BLaER1 treated with 17β-estradiol and CSF1 and Interleukin-3, amounts not matched to agents 10 nM and 100 nM (cell line): ENCODE data around the gene AKR1B1.
"Not testable (repeated sequence)": the region's sequence is repeated elsewhere in the genome, so short reads cannot be mapped to it uniquely, and the experiment has no call there.

Source experiments
- H3K27ac ChIP-seq, 11 experiments: shearing (Covaris generic); formaldehyde crosslinking; 2 replicates each; pipeline ENCODE4 v1.8.1; 2022
- H3K27me3 ChIP-seq, 11 experiments: shearing (Covaris generic); formaldehyde crosslinking; 2 replicates each; pipeline ENCODE4 v1.8.1; 2022
- H3K36me3 ChIP-seq, 11 experiments: shearing (Covaris generic); formaldehyde crosslinking; 2 replicates each; pipeline ENCODE4 v1.8.1; 2022
- H3K4me1 ChIP-seq, 10 experiments: shearing (Covaris generic); formaldehyde crosslinking; 2 replicates each; pipeline ENCODE4 v1.8.1; 2022
- H3K4me2 ChIP-seq, 11 experiments: shearing (Covaris generic); formaldehyde crosslinking; 2 replicates each; pipeline ENCODE4 v1.8.1; 2022
- H3K4me3 ChIP-seq, 10 experiments: shearing (Covaris generic); formaldehyde crosslinking; 2 replicates each; pipeline ENCODE4 v1.8.1; 2022
- H3K9ac ChIP-seq, 11 experiments: shearing (Covaris generic); formaldehyde crosslinking; 2 replicates each; pipeline ENCODE4 v1.8.1; 2022
- H3K9me3 ChIP-seq, 11 experiments: shearing (Covaris generic); formaldehyde crosslinking; replicated peaks in 1 of 11; 2 replicates each; pipeline ENCODE4 v1.8.1; 2022
- H4K20me1 ChIP-seq, 11 experiments: shearing (Covaris generic); formaldehyde crosslinking; 2 replicates each; pipeline ENCODE4 v1.8.1; 2022
- Cebpa-rat ChIP-seq, 11 experiments: shearing (Covaris generic); IDR thresholded peaks; 2 replicates each; pipeline ENCODE4 v1.8.1; 2022

Gene AKR1B1

GRCh38 chr7:134458806-134459698 is at the start of gene AKR1B1:
Gene AKR1B1, minus strand, starts transcription at chr7:134459100. Its CDS starts 38 bp downstream, at chr7:134459062.
- H4K20me1 ChIP-seq, result peaks cover 0 to 35% (median 10%) of the 10 kb centered on the region in 11 experiments; a peak in 11 of 22 replicates
- peaks cover 50 to 56% (median 54%) of the 10 kb centered on the region in 10 experiments for H3K4me1 ChIP-seq
- peak within 1 kb of the TSS; percentile 83 to 96 (median 90) for H3K9ac ChIP-seq
- H3K4me3 ChIP-seq, result peak within 1 kb of the TSS; percentile 74 to 99 (median 94)
- no peak for TF ChIP-seq Cebpa-rat (IDR thresholded peaks at IDR 0.05)
- peaks cover 17 to 26% (median 22%) of the 10 kb centered on the region in 11 experiments for H3K9me3 ChIP-seq
- peak within 1 kb of the TSS; percentile 58 to 95 (median 90) for H3K27ac ChIP-seq
- H3K36me3 ChIP-seq, result peaks cover 10 to 26% (median 20%) of the 10 kb centered on the region in 11 experiments; a peak in 16 of 22 replicates
- peak within 1 kb of the TSS; percentile 86 to 96 (median 92) for H3K4me2 ChIP-seq
- H3K27me3 ChIP-seq, result no peaks in the 10 kb centered on the region

DNA sequence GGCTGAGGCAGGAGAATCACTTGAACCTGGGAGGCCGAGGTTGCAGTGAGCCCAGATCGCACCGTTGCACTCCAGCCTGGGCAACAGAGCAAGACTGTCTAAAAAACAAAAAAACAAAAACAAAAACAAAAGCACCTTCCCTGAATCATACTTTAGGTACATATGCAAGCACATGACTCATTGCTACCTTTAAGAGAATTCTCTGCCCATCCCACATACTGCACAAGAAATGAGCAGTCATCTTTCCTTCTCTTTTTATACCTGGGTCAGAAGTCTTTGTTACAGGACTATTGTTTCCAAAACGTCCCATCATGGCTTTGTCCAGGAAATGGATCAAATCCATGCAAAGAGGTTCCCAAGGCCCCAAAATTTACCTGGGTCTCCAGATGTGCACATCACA is 47.0 kb upstream of the AKR1B1 start:
- Histone ChIP-seq H3K36me3 (no peaks in the 10 kb centered on the region), H3K4me1 (peaks cover 0 to 21% (median 0%) of the 10 kb centered on the region in 10 experiments; a peak in 8 of 20 replicates), H3K9me3 (no peaks in the 10 kb centered on the region), H4K20me1 (no peaks in the 10 kb centered on the region), H3K4me3 (no peak overlapping the region), H3K9ac (no peak overlapping the region), H3K4me2 (no peak overlapping the region), H3K27me3 (no peaks in the 10 kb centered on the region), H3K27ac (no peak overlapping the region)
- TF ChIP-seq Cebpa-rat (IDR thresholded peaks at IDR 0.05), result no peak

GRCh38 chr7:134504660-134505164 is 45.8 kb upstream of the AKR1B1 start:
- H4K20me1 ChIP-seq, result no peaks in the 10 kb centered on the region
- no peaks in the 10 kb centered on the region for H3K9me3 ChIP-seq
- no peak overlapping the region for H3K27ac ChIP-seq
- no peaks in the 10 kb centered on the region for H3K27me3 ChIP-seq
- H3K4me1 ChIP-seq, result peaks cover 0 to 21% (median 0%) of the 10 kb centered on the region in 10 experiments; a peak in 8 of 20 replicates
- no peak for TF ChIP-seq Cebpa-rat (IDR thresholded peaks at IDR 0.05)
- no peak overlapping the region for H3K4me3 ChIP-seq
- H3K9ac ChIP-seq, result no peak overlapping the region
- H3K4me2 ChIP-seq, result peak overlapping the region in 2 of 11 experiments; percentile 2 to 33; a peak in 1 of 22 replicates
- H3K36me3 ChIP-seq, result no peaks in the 10 kb centered on the region

DNA sequence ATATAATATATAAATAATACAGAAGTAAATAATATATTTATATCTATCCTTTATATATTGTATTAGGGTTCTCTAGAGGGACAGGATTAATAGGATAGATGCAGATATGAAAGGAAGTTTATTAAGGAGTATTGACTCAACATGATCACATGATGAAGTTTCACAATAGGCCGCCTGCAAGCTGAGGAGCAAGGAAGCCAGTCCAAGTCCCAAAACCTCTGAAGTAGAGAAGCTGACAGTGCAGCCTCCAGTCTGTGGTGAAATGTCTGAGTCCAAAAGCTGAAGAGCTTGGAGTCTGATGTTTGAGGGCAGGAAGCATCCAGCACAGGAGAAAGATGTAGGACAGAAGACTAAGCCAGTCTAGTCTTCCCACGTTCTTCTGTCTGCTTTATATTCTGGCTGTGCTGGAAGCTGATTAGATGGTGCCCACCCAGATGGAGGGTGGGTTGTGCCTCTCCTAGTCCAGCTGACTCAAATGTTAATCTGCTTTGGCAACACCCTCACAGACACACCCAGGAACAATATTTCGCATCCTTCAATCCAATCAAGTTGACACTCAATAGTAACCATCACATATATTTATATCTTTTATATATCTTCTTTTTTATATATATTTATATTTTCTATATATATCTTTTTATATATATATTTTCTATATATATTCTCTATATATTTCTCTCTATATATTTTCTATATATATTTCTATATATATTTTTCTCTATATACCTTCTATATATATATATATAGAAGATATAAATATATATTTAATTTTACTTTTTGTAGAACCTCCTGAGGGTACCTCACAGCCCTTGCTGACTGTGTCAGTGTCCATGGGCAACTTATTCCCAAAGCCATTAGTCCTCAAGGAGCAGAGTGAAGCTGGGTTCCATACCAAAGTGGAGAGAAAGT is 43.8 kb upstream of the AKR1B1 start:
- peak in 5 of 11 experiments; percentile 7 to 51 (median 37); a peak in 2 of 22 replicates for TF ChIP-seq Cebpa-rat (IDR thresholded peaks at IDR 0.05)
- Histone ChIP-seq H3K9ac (no peak overlapping the region; a peak in 1 of 22 replicates), H3K27me3 (no peaks in the 10 kb centered on the region), H3K4me2 (peak overlapping the region in 3 of 11 experiments; percentile 52 to 63 (median 58); a peak in 6 of 22 replicates), H3K4me1 (peaks cover 0 to 21% (median 0%) of the 10 kb centered on the region in 10 experiments; a peak in 8 of 20 replicates), H3K9me3 (peaks cover 0 to 5% (median 0%) of the 10 kb centered on the region in 11 experiments; a peak in 3 of 22 replicates), H3K4me3 (no peak overlapping the region), H4K20me1 (no peaks in the 10 kb centered on the region), H3K27ac (peak overlapping the region in 1 of 11 experiments; percentile 38; a peak in 1 of 22 replicates), H3K36me3 (no peaks in the 10 kb centered on the region)

DNA sequence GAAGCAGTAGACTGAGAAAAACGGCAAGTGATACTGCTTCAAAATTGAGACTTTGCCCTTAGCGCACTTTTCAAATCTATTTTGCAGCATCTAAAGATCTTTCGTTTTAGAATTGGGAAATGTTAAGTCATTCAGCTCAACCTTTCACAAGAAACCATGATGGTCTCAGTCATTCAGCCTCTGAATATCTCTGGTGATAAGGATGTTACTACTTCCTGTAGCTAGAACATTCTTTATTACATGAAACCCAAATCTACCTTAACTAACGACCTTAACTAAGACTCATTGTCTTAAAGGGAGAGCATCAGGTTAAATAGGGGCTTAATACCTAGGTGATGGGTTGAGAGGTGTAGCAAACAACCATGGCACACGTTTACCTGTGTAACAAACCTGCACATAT is 42.1 kb upstream of the AKR1B1 start:
- Histone ChIP-seq H3K4me1 (peaks cover 0 to 21% (median 0%) of the 10 kb centered on the region in 10 experiments; a peak in 8 of 20 replicates), H3K9ac (no peak overlapping the region), H3K27ac (no peak overlapping the region), H3K4me3 (no peak overlapping the region), H3K27me3 (no peaks in the 10 kb centered on the region), H3K9me3 (peaks cover 0 to 5% (median 0%) of the 10 kb centered on the region in 11 experiments; a peak in 3 of 22 replicates), H3K4me2 (no peak overlapping the region), H3K36me3 (no peaks in the 10 kb centered on the region), H4K20me1 (no peaks in the 10 kb centered on the region)
- no peak for TF ChIP-seq Cebpa-rat (IDR thresholded peaks at IDR 0.05)

DNA sequence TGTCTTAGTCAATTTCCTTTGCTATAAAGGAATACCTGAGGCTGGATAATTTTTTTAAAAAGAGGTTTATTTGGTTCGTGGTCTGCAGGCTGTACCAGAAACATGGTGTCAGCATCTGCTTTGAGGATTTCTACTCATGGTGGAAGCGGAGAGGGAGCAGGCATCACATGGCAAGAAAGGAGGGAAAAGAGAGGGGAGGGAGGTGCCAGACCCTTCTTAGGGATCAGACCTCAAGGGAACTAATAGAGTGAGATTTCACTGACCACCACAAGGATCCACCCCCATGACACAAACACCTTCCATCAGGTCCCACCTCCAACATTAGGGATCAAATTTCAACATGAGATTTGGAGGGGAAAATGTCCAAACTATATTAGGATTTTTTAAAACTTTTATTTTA is 41.5 kb upstream of the AKR1B1 start:
- Histone ChIP-seq H3K4me2 (no peak overlapping the region), H3K4me1 (peaks cover 0 to 21% (median 0%) of the 10 kb centered on the region in 10 experiments; a peak in 8 of 20 replicates), H3K27ac (no peak overlapping the region), H3K9ac (no peak overlapping the region), H3K36me3 (no peaks in the 10 kb centered on the region), H3K9me3 (peaks cover 0 to 5% (median 0%) of the 10 kb centered on the region in 11 experiments; a peak in 3 of 22 replicates), H3K4me3 (no peak overlapping the region), H3K27me3 (no peaks in the 10 kb centered on the region), H4K20me1 (no peaks in the 10 kb centered on the region)
- TF ChIP-seq Cebpa-rat (IDR thresholded peaks at IDR 0.05), result no peak

DNA sequence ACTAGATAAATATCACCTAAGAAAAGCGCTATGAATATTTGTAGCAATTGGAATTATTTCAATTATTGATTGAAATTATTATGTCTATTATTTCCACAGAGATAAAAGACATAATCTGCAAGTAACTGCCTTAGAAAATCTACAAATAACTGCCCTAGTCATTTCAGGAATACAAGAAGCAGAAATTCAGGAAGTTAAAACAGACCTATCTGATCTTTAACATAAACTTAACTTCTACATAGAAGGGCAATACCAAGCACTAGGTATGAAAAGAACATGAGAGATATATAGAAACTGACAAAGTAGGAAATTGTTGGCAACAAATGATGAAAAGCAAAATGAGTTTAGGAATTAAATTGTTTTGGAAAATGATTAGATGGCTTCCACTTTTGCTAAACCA is 36.6 kb upstream of the AKR1B1 start:
- no peaks in the 10 kb centered on the region for H3K36me3 ChIP-seq
- no peaks in the 10 kb centered on the region for H3K27me3 ChIP-seq
- no peaks in the 10 kb centered on the region for H4K20me1 ChIP-seq
- TF ChIP-seq Cebpa-rat (IDR thresholded peaks at IDR 0.05), result no peak
- peaks cover 0 to 5% (median 0%) of the 10 kb centered on the region in 11 experiments; a peak in 3 of 22 replicates for H3K9me3 ChIP-seq
- H3K9ac ChIP-seq, result no peak overlapping the region
- H3K4me1 ChIP-seq, result no peaks in the 10 kb centered on the region; a peak in 1 of 20 replicates
- no peak overlapping the region for H3K4me2 ChIP-seq
- H3K27ac ChIP-seq, result no peak overlapping the region
- H3K4me3 ChIP-seq, result no peak overlapping the region

DNA sequence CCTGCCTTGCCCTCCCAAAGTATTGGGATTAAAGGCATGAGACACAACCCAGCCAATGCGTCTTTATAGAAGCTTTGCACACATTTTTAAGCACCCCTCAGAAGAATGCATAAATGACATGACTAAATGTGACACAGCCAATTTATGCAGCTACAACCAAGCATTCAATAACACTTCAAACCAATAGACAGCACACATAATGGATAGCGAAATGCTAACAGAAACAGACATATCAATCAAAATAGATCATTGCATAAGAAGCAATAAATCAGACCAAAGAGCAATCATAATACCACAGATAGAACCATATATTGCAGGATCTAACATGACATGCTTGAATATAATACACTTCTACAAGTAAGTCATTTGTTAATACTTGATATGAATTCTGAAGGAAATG is 34.2 kb upstream of the AKR1B1 start:
- no peaks in the 10 kb centered on the region; a peak in 1 of 20 replicates for H3K4me1 ChIP-seq
- no peaks in the 10 kb centered on the region for H3K27me3 ChIP-seq
- H3K9me3 ChIP-seq, result peaks cover under 1 to 8% (median 1%) of the 10 kb centered on the region in 11 experiments; a peak in 17 of 22 replicates
- no peak overlapping the region for H3K27ac ChIP-seq
- no peak overlapping the region for H3K4me3 ChIP-seq
- H4K20me1 ChIP-seq, result no peaks in the 10 kb centered on the region
- no peak overlapping the region for H3K9ac ChIP-seq
- H3K4me2 ChIP-seq, result no peak overlapping the region
- TF ChIP-seq Cebpa-rat (IDR thresholded peaks at IDR 0.05), result no peak
- no peaks in the 10 kb centered on the region for H3K36me3 ChIP-seq

DNA sequence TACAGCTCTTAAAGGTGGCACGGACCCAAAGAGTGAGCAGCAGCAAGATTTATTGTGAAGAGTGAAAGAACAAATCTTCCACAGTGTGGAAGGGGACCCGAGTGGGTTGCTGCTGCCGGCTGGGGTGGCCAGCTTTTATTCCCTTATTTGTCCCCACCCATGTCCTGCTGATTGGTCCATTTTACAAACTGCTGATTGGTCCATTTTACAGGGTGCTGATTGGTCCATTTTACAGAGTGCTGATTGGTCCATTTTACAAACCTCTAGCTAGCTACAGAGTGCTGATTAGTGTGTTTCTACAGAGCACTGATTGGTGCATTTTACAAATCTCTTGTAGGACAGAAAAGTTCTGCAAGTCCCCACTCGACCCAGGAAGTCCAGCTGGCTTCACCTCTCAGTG is 28.8 kb upstream of the AKR1B1 start:
- not testable (repeated sequence) for H3K36me3 ChIP-seq, H3K27ac ChIP-seq, H4K20me1 ChIP-seq, H3K4me1 ChIP-seq, H3K4me3 ChIP-seq, H3K9ac ChIP-seq, H3K4me2 ChIP-seq, H3K27me3 ChIP-seq
- H3K9me3 ChIP-seq, result peaks cover 16 to 30% (median 19%) of the 10 kb centered on the region in 11 experiments
